Aorta (tissue), 5 donors: Measurements from ENCODE around the gene NAA15. TPM values are rescaled to one million over a fixed set of nuclear protein-coding genes. Genes with fewer than 3 reads are reported as not detected.
A peak's percentile ranks its signal among the peaks of the same experiment; 100 is the strongest.

ENCODE experiments used
- ATAC-seq: fragments of 200-7000 bp; cut with Tn5 transposase; one replicate; pipeline ENCODE4 v1.9.1; 2022; ENCODE audit warnings: moderate library complexity; ENCODE audit not compliant: low FRiP score
- DNase-seq, 2 donors: peaks; one replicate each; pipeline ENCODE4 v3.0.0-alpha.2; 2020
- H3K27ac ChIP-seq, 2 donors: one replicate each; pipeline ENCODE4 v1.5.1; 2013; ENCODE audit warnings: low read length in 2 of 2, mild to moderate bottlenecking in 2 of 2, moderate library complexity in 2 of 2, control low read depth in 1 of 2, inconsistent platforms in 1 of 2, low read depth in 1 of 2
- H3K27me3 ChIP-seq, 2 donors: one replicate each; pipeline ENCODE4 v1.6.1; 2013; ENCODE audit warnings: control low read depth in 1 of 2, low read length in 1 of 2, mild to moderate bottlenecking in 1 of 2, moderate library complexity in 1 of 2; ENCODE audit not compliant: insufficient read depth in 2 of 2, control insufficient read depth in 1 of 2
- H3K36me3 ChIP-seq, 2 donors: one replicate each; pipeline ENCODE4 v1.6.1; 2013; ENCODE audit warnings: control low read depth in 1 of 2, low read length in 1 of 2, mild to moderate bottlenecking in 1 of 2; ENCODE audit not compliant: insufficient read depth in 2 of 2, control insufficient read depth in 1 of 2
- H3K4me1 ChIP-seq, 2 donors: one replicate each; pipeline ENCODE4 v1.6.1; 2013; ENCODE audit warnings: low read length in 2 of 2, control low read depth in 1 of 2, mild to moderate bottlenecking in 1 of 2, moderate library complexity in 1 of 2; ENCODE audit not compliant: insufficient read depth in 2 of 2, control insufficient read depth in 1 of 2
- H3K4me3 ChIP-seq, 2 donors: one replicate each; pipeline ENCODE4 v1.5.1; 2013; ENCODE audit warnings: low read length in 2 of 2, control low read depth in 1 of 2, mild to moderate bottlenecking in 1 of 2
- H3K9me3 ChIP-seq: one replicate; pipeline ENCODE4 v1.6.1; 2013; ENCODE audit warnings: mild to moderate bottlenecking, low read length; ENCODE audit not compliant: control insufficient read depth
- WGBS, 2 donors: extraction: QIAGEN DNeasy Blood & Tissue Kit; methylation state at CpG; one replicate each; pipeline ENCODE4 v1.1.7; 2013; 5-methylcytosine and 5-hydroxymethylcytosine counted together
- intact Hi-C, 2 donors: fragments of 100-400 bp; cut with DNase I; formaldehyde crosslinking; loops; one replicate each; pipeline versions ENCODE4 v1.14.2 to v1.15.0; 2022
- polyA plus RNA-seq, 2 donors: library from polyadenylated mRNA; stranded (reverse); fragments of 200-250 nt; gene quantifications; one replicate each; pipeline ENCODE4 v1.2.3, GENCODE V29; 2013
- total RNA-seq, 2 donors: library from RNA; stranded (reverse); fragmentation: NEBNext Ultra II Directional; extraction: Animal tissue kit (Norgen Biotek cat#: 25700); gene quantifications; one replicate each; pipeline ENCODE4 v1.2.1, GENCODE V29; 2021
- donor health status: healthy with polysubstance abuse.
- donor health status: Bipolar disorder and iron deficiency.
- donor health status: DM: no; HTN: no; CAD: no.
- donor health status: DM: no; HTN: no; CAD: no.
- donor health status: DM: yes; HTN: yes; CAD: no.

NAA15 gene
- total and polyA plus RNA-seq, 4 donors: 4.9 to 45.4 (median 25.5) TPM

DNA sequence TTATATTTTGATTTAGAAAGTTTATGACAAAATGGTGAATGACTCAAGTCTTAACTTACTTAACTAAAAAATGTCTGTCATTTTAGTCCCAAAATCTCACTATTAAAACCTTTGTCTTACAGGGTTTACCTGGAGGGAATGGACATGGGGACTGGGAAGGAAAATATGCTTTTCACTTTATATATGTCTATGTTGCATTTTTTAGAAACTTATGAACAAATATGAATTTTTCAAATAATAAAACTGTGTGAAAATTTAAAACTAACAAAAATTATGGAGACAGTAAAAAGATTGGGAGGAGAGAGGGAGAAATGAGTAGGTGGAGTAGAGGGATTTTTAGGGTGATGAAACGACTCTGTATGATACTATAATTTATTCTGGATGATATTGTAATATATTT, 27.5 kb upstream of the NAA15 start:
- no peak overlapping the region for H3K27ac ChIP-seq
- 89 to 99% methylated on average over 1 of the region's 1 CpG for WGBS, 2 donors
- intact Hi-C loops: no loop called here
- H3K4me3 ChIP-seq: no peak overlapping the region
- DNase-seq (no peak), ATAC-seq (no peak)
- H3K27me3 ChIP-seq: no peaks in the 10 kb centered on the region
- no peaks in the 10 kb centered on the region for H3K36me3 ChIP-seq
- H3K4me1 ChIP-seq: no peaks in the 10 kb centered on the region
- no peaks in the 10 kb centered on the region for H3K9me3 ChIP-seq

DNA sequence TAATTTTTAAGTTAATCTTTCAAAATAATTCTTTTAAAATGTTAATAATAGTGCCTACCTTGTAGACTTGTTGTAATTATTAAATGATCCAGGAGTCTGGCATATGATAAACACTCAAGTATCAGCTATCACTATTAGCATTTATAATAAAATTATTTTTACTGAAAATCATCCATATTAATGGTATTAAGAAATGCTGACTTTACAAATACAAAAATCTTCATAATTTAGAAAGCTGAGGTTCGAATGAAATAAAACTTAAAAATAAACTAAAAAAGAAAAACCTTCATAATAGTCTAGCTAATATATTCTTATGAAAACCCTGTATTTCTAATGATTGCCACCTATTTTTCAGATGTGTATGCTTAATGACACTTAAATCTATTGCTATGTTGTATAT, 26.5 kb upstream of the NAA15 start:
- no peak overlapping the region for H3K4me3 ChIP-seq

GRCh38 chr4:139275281-139275735, 26.0 kb upstream of the NAA15 start:
- intact Hi-C loops: loop anchor here in 1 of 2 donors (5.0 kb wide), 1 partner anchor 33 kb away; no protein-coding TSS in a partner anchor
- Histone ChIP-seq H3K27me3 (no peaks in the 10 kb centered on the region), H3K4me3 (no peak overlapping the region), H3K36me3 (no peaks in the 10 kb centered on the region), H3K27ac (no peak overlapping the region), H3K9me3 (no peaks in the 10 kb centered on the region), H3K4me1 (no peaks in the 10 kb centered on the region)
- ATAC-seq: no peak
- DNase-seq: no peak
- 94 to 95% methylated on average over 4 of the region's 4 CpGs for WGBS, 2 donors

More for the DNA sequence above, 26.5 kb upstream of the NAA15 start:
- no peaks in the 10 kb centered on the region for H3K9me3 ChIP-seq
- intact Hi-C loops: loop anchor here in 1 of 2 donors (5.0 kb wide), 1 partner anchor 32 kb away; no protein-coding TSS in a partner anchor
- H3K36me3 ChIP-seq: no peaks in the 10 kb centered on the region
- H3K27me3 ChIP-seq: no peaks in the 10 kb centered on the region
- no peak for ATAC-seq
- no peaks in the 10 kb centered on the region for H3K4me1 ChIP-seq
- no peak overlapping the region for H3K27ac ChIP-seq
- WGBS, 2 donors: 97 to 100% methylated on average over 1 of the region's 1 CpG
- no peak for DNase-seq

DNA sequence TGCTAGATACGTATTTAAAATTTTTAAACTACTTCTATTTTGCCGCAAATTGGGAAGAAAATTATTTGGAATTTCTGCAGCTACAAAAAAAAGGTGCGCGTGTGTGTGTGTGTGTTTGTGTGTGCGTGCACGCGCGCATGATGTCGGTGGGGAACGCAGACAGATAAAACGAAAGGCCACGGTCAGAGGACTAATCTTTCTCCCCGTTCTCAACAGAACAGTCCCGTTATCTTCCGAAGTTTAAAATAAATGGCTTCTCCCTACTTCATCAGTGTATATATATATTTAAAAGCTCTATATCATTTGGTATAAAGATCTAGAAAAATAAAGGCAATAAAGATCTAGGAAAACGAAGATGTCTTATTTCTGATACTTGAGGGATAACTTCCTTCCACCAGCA, 22.8 kb upstream of the NAA15 start:
- no peak for ATAC-seq
- Histone ChIP-seq H3K9me3 (no peaks in the 10 kb centered on the region), H3K4me1 (peaks cover 0 to 5% of the 10 kb centered on the region in 2 donors), H3K4me3 (no peak overlapping the region), H3K27me3 (no peaks in the 10 kb centered on the region), H3K36me3 (no peaks in the 10 kb centered on the region), H3K27ac (no peak overlapping the region)
- intact Hi-C loops: loop anchor here in 1 of 2 donors (5.0 kb wide), 1 partner anchor 36 kb away; no protein-coding TSS in a partner anchor
- 93 to 95% methylated on average over 16 of the region's 16 CpGs for WGBS, 2 donors
- DNase-seq: no peak

DNA sequence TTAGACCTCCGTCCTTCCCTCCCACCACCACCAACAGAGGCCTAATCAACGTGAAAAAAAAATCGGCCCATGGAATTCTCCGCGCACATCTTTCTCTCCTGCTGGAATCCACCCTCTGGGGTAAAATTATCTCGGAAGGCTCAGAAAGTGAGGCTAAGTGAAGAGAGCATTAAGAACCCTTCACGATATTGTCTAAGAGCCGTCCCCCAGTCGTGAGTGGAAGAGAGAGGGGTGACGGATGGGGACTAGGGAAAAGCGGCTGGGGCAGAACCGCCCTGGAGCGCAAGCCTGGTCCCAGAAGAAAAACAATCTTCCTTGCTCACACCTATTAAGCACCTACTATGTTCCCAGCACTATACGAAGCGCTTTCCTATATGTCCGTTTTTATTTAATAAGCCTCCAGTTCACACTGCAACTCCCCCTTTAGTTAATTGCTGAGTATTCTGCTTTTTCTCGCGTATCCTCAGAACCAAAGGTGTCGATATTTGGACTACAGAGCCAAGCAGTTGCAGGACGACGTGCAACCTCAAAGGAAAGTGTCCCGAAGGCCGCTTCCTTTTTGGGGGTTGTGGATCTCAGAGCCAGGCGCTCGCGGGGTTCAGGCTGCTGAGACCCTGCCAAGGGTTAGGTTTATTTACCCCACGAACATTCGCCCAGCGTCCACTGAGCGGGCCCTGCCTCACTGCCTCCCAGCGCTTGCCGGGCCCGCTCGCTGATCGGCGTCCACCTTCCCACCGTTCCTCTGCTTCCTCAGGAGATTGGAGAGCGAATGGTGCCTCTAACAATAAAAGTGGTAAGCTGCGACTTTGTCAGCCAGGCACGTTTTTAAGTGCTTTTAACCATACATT, 22.2 kb upstream of the NAA15 start:
- intact Hi-C loops: loop anchor here in 1 of 2 donors (5.0 kb wide), 1 partner anchor 37 kb away; no protein-coding TSS in a partner anchor
- ATAC-seq (peak; percentile 77), DNase-seq (peak in 1 of 2 donors; percentile 80)
- 28 to 29% methylated on average over 40 of the region's 40 CpGs for WGBS, 2 donors
- Histone ChIP-seq H3K4me1 (peaks cover 0 to 5% of the 10 kb centered on the region in 2 donors), H3K4me3 (peak overlapping the region; percentile 56 to 76), H3K36me3 (no peaks in the 10 kb centered on the region), H3K27me3 (no peaks in the 10 kb centered on the region), H3K9me3 (no peaks in the 10 kb centered on the region), H3K27ac (no peak overlapping the region)

DNA sequence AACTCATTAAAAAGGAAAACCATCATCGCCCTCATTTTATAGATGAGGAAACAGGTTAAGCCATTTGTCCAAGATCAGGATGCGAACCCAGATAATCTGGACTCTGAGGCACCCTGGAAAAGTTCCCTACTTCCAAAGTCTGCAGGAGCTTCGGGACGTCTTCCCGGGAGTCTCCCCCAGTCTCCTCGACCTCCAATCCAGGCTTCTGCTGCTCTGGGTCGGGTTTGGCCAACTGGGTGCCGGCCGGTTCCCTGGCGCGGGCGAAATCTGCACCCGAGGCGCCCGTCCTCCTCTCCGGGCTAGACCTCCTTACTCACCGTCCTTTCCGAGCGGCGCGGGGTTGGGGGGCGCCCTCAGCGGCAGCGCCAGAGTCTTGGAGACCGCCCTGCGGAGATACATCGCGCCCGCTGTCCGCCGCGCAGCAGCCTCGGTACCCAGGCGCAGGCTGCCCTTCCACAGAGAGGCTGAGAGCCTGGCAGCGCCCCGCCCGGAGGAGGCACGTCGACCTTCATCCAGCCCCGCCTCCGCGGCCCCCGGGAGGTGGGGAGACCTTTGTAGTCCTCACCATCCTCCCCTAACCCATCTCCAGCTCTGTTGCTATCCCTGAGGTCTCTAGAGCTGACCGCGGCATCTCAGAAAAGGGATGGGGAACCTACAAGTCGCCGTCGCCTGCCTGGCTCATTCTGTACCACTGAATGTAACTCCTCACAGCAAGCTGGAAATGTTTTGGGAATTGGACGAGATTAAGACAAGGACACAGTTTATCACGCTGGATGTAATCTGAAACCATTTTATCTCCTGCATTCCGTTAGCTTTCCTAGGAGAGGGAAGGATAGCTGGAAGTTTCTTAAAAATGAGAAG, 21.3 kb upstream of the NAA15 start, which contains the start of gene MGARP:
Gene MGARP (minus strand): TSS at position 466 of the 861 bp plus-strand sequence. CDS start 67 bp downstream, at position 399.
- H3K27ac ChIP-seq: no peak within 1 kb of the TSS
- H3K9me3 ChIP-seq: no peaks in the 10 kb centered on the region
- intact Hi-C loops: loop anchor here in 1 of 2 donors (5.0 kb wide), 1 partner anchor 38 kb away; no protein-coding TSS in a partner anchor
- ATAC-seq (peak; percentile 89), DNase-seq (peak; percentile 58 to 83)
- 2 to 3% methylated on average over 45 to 51 of the region's 51 CpGs for WGBS, 2 donors
- no peaks in the 10 kb centered on the region for H3K36me3 ChIP-seq
- peak within 1 kb of the TSS; percentile 56 to 76 for H3K4me3 ChIP-seq
- peaks cover 0 to 5% of the 10 kb centered on the region in 2 donors for H3K4me1 ChIP-seq
- H3K27me3 ChIP-seq: no peaks in the 10 kb centered on the region

DNA sequence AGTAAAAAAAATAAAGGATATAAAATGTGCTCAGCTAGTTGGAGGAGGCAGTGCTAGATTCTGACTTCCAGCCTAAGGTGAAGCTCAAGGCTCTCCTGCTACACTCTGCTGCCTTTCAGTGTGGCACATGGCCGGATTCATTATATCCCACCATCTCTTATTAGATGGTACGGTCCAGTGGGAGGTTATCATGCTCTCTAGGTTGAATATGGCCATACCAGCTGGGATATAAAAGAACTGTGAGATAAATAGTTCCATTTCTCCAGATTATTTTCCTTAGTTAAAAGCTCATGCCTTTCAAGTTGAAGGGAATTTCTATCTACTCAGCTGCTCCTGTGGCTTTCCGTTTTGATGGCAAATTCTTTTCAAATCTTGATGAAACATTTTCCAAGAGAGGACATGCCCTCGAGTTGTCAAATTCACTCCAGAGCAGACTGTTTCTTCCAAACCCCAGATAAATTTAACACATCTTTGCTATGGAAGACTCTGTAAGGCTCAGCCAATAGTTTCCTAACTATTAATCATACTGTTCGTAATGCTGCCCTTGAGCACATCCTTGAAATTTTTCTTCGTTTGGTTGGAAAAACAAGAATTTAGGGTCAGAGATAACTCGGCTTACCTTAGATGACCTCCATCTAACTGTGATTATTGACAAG, 19.1 kb upstream of the NAA15 start:
- ATAC-seq: no peak
- 37 to 53% methylated on average over 7 of the region's 7 CpGs for WGBS, 2 donors
- no peak overlapping the region for H3K27ac ChIP-seq

GRCh38 chr4:139282721-139283075, 18.6 kb upstream of the NAA15 start:
- Histone ChIP-seq H3K9me3 (no peaks in the 10 kb centered on the region), H3K27me3 (no peaks in the 10 kb centered on the region), H3K36me3 (no peaks in the 10 kb centered on the region), H3K4me1 (peaks cover 0 to 5% of the 10 kb centered on the region in 2 donors), H3K4me3 (no peak overlapping the region), H3K27ac (no peak overlapping the region)
- DNase-seq (no peak), ATAC-seq (no peak)
- intact Hi-C loops: no loop called here

More for the DNA sequence above, 19.1 kb upstream of the NAA15 start:
- intact Hi-C loops: no loop called here
- DNase-seq: no peak
- Histone ChIP-seq H3K4me1 (peaks cover 0 to 5% of the 10 kb centered on the region in 2 donors), H3K4me3 (no peak overlapping the region), H3K27me3 (no peaks in the 10 kb centered on the region), H3K36me3 (no peaks in the 10 kb centered on the region), H3K9me3 (no peaks in the 10 kb centered on the region)
